ENCODE measurements around the gene UBE2I. TPM values are rescaled to one million over a fixed set of nuclear protein-coding genes. Genes with fewer than 3 reads are reported as not detected.

Gene UBE2I
- total RNA-seq, 1 donor from 2014 or later: 105 TPM

- no peaks in the 10 kb centered on the region for H3K9me3 Mint-ChIP-seq (ENCODE audit: low read depth)
- H3K4me3 Mint-ChIP-seq (ENCODE audit: unreplicated experiment): no peak overlapping the region
- H3K27me3 Mint-ChIP-seq (ENCODE audit: low read depth): peaks cover 48% of the 10 kb centered on the region
- no peak for DNase-seq (ENCODE audit: low spot score)
- TF ChIP-seq CTCF (IDR thresholded peaks at IDR 0.05): no peak
- peaks cover 7% of the 10 kb centered on the region for H3K4me1 Mint-ChIP-seq (ENCODE audit: low read depth)
- no peaks in the 10 kb centered on the region for H3K36me3 Mint-ChIP-seq (ENCODE audit: low read depth)
- H3K27ac Mint-ChIP-seq (ENCODE audit: unreplicated experiment): no peak overlapping the region
Observed at GRCh38 chr16:1287982-1288670, 21.3 kb upstream of the UBE2I start.

DNA sequence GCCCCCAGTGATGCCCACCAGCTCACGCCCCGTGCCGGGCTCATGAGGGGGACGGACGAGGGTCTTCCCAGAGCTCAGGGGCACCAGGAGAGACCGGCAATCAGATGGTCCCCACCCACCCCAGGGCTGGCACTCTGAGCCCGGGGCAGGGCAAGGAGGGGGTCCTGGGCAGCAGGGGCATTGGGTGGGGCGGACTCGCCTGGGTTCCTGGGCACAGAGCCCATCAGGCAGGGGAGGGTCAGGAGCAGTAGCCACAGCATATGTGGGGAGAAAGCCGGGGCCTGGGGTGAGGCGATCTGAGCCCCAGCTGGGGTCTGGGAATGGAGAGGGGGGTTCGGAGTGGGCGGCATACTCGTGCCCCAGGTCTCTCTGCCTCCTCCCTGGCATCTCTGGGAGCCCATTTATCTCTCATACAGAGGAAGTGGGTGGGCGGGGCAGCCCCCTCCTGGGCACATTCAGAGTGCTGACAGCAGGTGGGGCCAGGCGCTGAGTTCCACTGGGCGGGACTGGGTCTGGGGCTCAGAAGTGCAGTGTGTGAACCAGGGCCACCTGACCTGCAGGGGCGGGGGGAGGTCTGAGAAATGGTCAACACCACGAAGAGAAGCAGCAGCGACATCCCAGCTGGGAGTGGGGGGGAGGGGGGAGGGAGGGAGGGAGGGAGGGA lies 20.5 kb upstream of the UBE2I start:
- TF ChIP-seq CTCF (IDR thresholded peaks at IDR 0.05): no peak
- H3K4me3 Mint-ChIP-seq (ENCODE audit: unreplicated experiment): no peak overlapping the region
- H3K4me1 Mint-ChIP-seq (ENCODE audit: low read depth): peaks cover 7% of the 10 kb centered on the region
- DNase-seq (ENCODE audit: low spot score): peak; percentile 83
- no peaks in the 10 kb centered on the region for H3K9me3 Mint-ChIP-seq (ENCODE audit: low read depth)
- H3K36me3 Mint-ChIP-seq (ENCODE audit: low read depth): no peaks in the 10 kb centered on the region
- H3K27ac Mint-ChIP-seq (ENCODE audit: unreplicated experiment): no peak overlapping the region
- peaks cover 42% of the 10 kb centered on the region for H3K27me3 Mint-ChIP-seq (ENCODE audit: low read depth)

DNA sequence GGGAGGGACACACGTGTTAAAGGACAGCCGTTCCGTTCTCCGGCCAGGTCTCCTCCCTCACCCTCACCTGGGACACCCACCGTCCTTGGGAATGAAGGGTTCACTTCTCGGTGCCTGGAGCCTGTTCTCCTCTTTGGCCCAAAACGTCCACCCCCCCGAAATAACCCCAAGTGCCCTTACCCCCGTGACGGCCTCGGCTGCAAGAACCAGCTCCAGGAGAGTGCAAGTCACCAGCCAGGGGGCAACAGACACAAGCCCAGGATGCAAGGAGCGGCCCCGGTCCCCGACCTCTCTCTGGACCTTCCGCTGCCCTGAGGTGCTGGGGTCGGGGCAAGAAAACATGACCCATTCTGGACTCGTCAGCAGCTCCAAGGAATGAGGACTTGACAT lies 20.0 kb upstream of the UBE2I start:
- Mint-ChIP-seq H3K27me3 (ENCODE audit: low read depth) (peaks cover 46% of the 10 kb centered on the region), H3K9me3 (ENCODE audit: low read depth) (no peaks in the 10 kb centered on the region), H3K4me1 (ENCODE audit: low read depth) (peaks cover 7% of the 10 kb centered on the region), H3K36me3 (ENCODE audit: low read depth) (no peaks in the 10 kb centered on the region), H3K27ac (ENCODE audit: unreplicated experiment) (no peak overlapping the region), H3K4me3 (ENCODE audit: unreplicated experiment) (no peak overlapping the region)
- TF ChIP-seq CTCF (IDR thresholded peaks at IDR 0.05): no peak
- DNase-seq (ENCODE audit: low spot score): no peak

DNA sequence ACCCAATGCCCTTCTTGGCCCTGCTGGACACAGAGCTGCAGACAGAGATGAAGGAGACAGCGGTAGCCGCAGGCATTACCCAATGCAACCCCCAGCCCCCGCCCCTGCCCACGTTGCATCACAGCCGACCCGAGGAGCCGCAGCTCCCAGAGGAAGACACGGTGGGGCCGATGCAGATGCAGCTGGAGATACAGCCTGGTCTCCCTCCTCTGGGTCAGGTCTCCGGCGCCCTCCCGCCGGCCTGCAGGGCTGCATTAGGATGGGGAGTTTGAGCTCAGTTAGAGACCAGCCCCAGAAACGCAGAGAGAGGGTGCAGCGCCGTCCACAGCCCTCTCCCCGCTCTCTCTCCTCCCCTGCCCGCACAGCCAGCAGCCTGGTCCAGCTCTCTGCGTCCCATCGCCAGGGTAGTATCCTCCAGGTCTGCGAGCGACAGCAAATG lies 19.4 kb upstream of the UBE2I start:
- Mint-ChIP-seq H3K27me3 (ENCODE audit: low read depth) (peaks cover 46% of the 10 kb centered on the region), H3K4me3 (ENCODE audit: unreplicated experiment) (no peak overlapping the region), H3K36me3 (ENCODE audit: low read depth) (no peaks in the 10 kb centered on the region), H3K27ac (ENCODE audit: unreplicated experiment) (no peak overlapping the region), H3K4me1 (ENCODE audit: low read depth) (peaks cover 7% of the 10 kb centered on the region), H3K9me3 (ENCODE audit: low read depth) (no peaks in the 10 kb centered on the region)
- no peak for TF ChIP-seq CTCF (IDR thresholded peaks at IDR 0.05)
- no peak for DNase-seq (ENCODE audit: low spot score)

GRCh38 chr16:1290860-1291575 lies 18.4 kb upstream of the UBE2I start:
- no peak for DNase-seq (ENCODE audit: low spot score)
- no peak for TF ChIP-seq CTCF (IDR thresholded peaks at IDR 0.05)
- H3K4me1 Mint-ChIP-seq (ENCODE audit: low read depth): peaks cover 7% of the 10 kb centered on the region
- no peak overlapping the region for H3K4me3 Mint-ChIP-seq (ENCODE audit: unreplicated experiment)
- no peaks in the 10 kb centered on the region for H3K36me3 Mint-ChIP-seq (ENCODE audit: low read depth)
- H3K9me3 Mint-ChIP-seq (ENCODE audit: low read depth): no peaks in the 10 kb centered on the region
- peaks cover 46% of the 10 kb centered on the region for H3K27me3 Mint-ChIP-seq (ENCODE audit: low read depth)
- H3K27ac Mint-ChIP-seq (ENCODE audit: unreplicated experiment): no peak overlapping the region
